Caco-2 (cell line): Measurements from ENCODE around the gene NIM1K. TPM values are rescaled to one million over a fixed set of nuclear protein-coding genes. Genes with fewer than 3 reads are reported as not detected.
A peak's percentile ranks its signal among the peaks of the same experiment; 100 is the strongest.

Experiments used
- BruUV-seq: library from RNA; stranded (reverse); fragments of 400-500 nt; replicated peaks from 2 replicates; lab custom pipeline; 2021; lab: Mats Ljungman, UMichigan
- CTCF ChIA-PET: fragments of 300-600 bp; sonication (Branson Sonifier 250); formaldehyde crosslinking; loops from one replicate; lab custom pipeline; 2022; ENCODE audit warnings: antibody characterized with exemption; lab: Charles Lee
- POLR2A ChIA-PET: fragments of 300-600 bp; sonication (Branson Sonifier 250); formaldehyde crosslinking; loops from one replicate; lab custom pipeline; 2022; ENCODE audit warnings: antibody characterized with exemption; lab: Charles Lee
- DNase-seq, 2 experiments: peaks; one replicate each; pipeline versions ENCODE4 v3.0.0 to v3.0.0-alpha.2; 2020 to 2022
- H3K27me3 ChIP-seq: replicated peaks from 2 replicates; pipeline ENCODE4 v1.6.0; 2011; ENCODE audit warnings: low read length; ENCODE audit not compliant: control insufficient read depth, insufficient read depth
- H3K36me3 ChIP-seq: 2 replicates; pipeline ENCODE4 v1.5.1; 2011; ENCODE audit warnings: low read length; ENCODE audit not compliant: control insufficient read depth, insufficient read depth
- H3K4me1 ChIP-seq: fragments of 250-450 bp; sonication (Bioruptor Pico); 2 replicates; pipeline ENCODE4 v1.5.1; 2020; ENCODE audit warnings: mild to moderate bottlenecking
- H3K4me3 ChIP-seq: 2 replicates; pipeline ENCODE4 v1.5.1; 2011; ENCODE audit warnings: low read depth, mild to moderate bottlenecking, control low read depth, low read length
- H3K9me3 ChIP-seq: fragments of 250-450 bp; sonication (Bioruptor Pico); 2 replicates; pipeline ENCODE4 v1.5.1; 2020; ENCODE audit warnings: mild to moderate bottlenecking, moderate library complexity
- H3K27ac Mint-ChIP-seq: one replicate; pipeline ENCODE4 v1.8.0; 2022; ENCODE audit warnings: mixed read lengths; ENCODE audit not compliant: unreplicated experiment
- H3K27me3 Mint-ChIP-seq: one replicate; pipeline ENCODE4 v1.8.0; 2022; ENCODE audit warnings: mixed read lengths; ENCODE audit not compliant: insufficient read depth, unreplicated experiment
- H3K36me3 Mint-ChIP-seq: one replicate; pipeline ENCODE4 v1.8.0; 2022; ENCODE audit warnings: mild to moderate bottlenecking, mixed read lengths; ENCODE audit not compliant: insufficient read depth, unreplicated experiment
- H3K4me1 Mint-ChIP-seq: one replicate; pipeline ENCODE4 v1.8.0; 2022; ENCODE audit warnings: low read depth, mixed read lengths; ENCODE audit not compliant: unreplicated experiment
- H3K4me3 Mint-ChIP-seq: one replicate; pipeline ENCODE4 v1.8.0; 2022; ENCODE audit warnings: mild to moderate bottlenecking, moderate library complexity, mixed read lengths; ENCODE audit not compliant: unreplicated experiment
- H3K9me3 Mint-ChIP-seq: one replicate; pipeline ENCODE4 v1.8.0; 2022; ENCODE audit warnings: mixed read lengths; ENCODE audit not compliant: unreplicated experiment
- CTCF ChIP-seq, 2 experiments: fragments of 200-600 bp in 1 of 2; IDR thresholded peaks; 1 replicate in 1 of 2; 2 replicates in 1 of 2; pipeline versions ENCODE4 v1.5.1 to v1.8.0; 2011 to 2022; ENCODE audit warnings: antibody characterized with exemption in 1 of 2, control low read depth in 1 of 2, inconsistent platforms in 1 of 2, low read depth in 1 of 2, low read length in 1 of 2, mild to moderate bottlenecking in 1 of 2, moderate library complexity in 1 of 2; ENCODE audit not compliant: insufficient read depth in 1 of 2, severe bottlenecking in 1 of 2, unreplicated experiment in 1 of 2
- intact Hi-C: fragments of 100-400 bp; cut with micrococcal nuclease; formaldehyde crosslinking; loops from one replicate; pipeline ENCODE4 v1.10.0; 2022; ENCODE audit not compliant: unreplicated experiment
- total RNA-seq: library from RNA; stranded (reverse); gene quantifications from 2 replicates; pipeline ENCODE4 v1.2.3, GENCODE V29; 2022

Gene NIM1K
- total RNA-seq, 1 experiment from 2014 or later = not detected

GRCh38 chr5:43190755-43191603 is 1.0 kb upstream of the NIM1K start:
- H3K4me3 ChIP-seq = no peak overlapping the region
- no peaks in the 10 kb centered on the region for H3K36me3 ChIP-seq
- DNase-seq = peak in 1 of 2 experiments; percentile 8
- no peaks in the 10 kb centered on the region for H3K9me3 ChIP-seq
- POLR2A ChIA-PET = no interaction called here
- Mint-ChIP-seq H3K27ac (no peak overlapping the region), H3K9me3 (no peaks in the 10 kb centered on the region), H3K27me3 (no peaks in the 10 kb centered on the region), H3K36me3 (no peaks in the 10 kb centered on the region), H3K4me1 (peaks cover 5% of the 10 kb centered on the region), H3K4me3 (peak overlapping the region; percentile 76)
- H3K4me1 ChIP-seq = 0 out of 2 replicates have a peak, but pooled peaks cover 4% of the 10 kb centered on the region
- TF ChIP-seq CTCF (IDR thresholded peaks at IDR 0.05; ENCODE audit: insufficient read depth in 1 of 2, low read depth in 1 of 2, low read length in 1 of 2, severe bottlenecking in 1 of 2, unreplicated experiment in 1 of 2) = no peak
- no TSS peak for BruUV-seq
- no peaks in the 10 kb centered on the region for H3K27me3 ChIP-seq
- CTCF ChIA-PET = interaction anchor here (0.7 kb wide), 1 partner anchor 33 kb away, joined by 3 read pairs; no protein-coding TSS in a partner anchor
- intact Hi-C loops = loop anchor here (10.0 kb wide), 1 partner anchor 116 kb away; no protein-coding TSS in a partner anchor

- no peaks in the 10 kb centered on the region for H3K9me3 ChIP-seq
- peak overlapping the region; percentile 60 for H3K4me3 ChIP-seq
- Mint-ChIP-seq H3K27me3 (no peaks in the 10 kb centered on the region), H3K27ac (no peak overlapping the region), H3K36me3 (no peaks in the 10 kb centered on the region), H3K4me3 (peak overlapping the region; percentile 76), H3K9me3 (no peaks in the 10 kb centered on the region), H3K4me1 (peaks cover 9% of the 10 kb centered on the region)
- DNase-seq = peak in 1 of 2 experiments; percentile 12
- ChIA-PET CTCF (interaction anchor here (1.1 to 1.8 kb wide), 2 partner anchors 13 to 120 kb away, joined by 3 to 4 read pairs; no protein-coding TSS in a partner anchor), POLR2A (interaction anchor here (2.0 kb wide), 1 partner anchor 72 kb away, joined by 8 read pairs; the partner anchor contains the start of gene ZNF131)
- no peaks in the 10 kb centered on the region for H3K36me3 ChIP-seq
- intact Hi-C loops = loop anchor here (10.0 kb wide), 1 partner anchor 118 kb away; no protein-coding TSS in a partner anchor
- 0 out of 2 replicates have a peak, but pooled peaks cover 4% of the 10 kb centered on the region for H3K4me1 ChIP-seq
- BruUV-seq = no TSS peak
- H3K27me3 ChIP-seq = no peaks in the 10 kb centered on the region
- no peak for TF ChIP-seq CTCF (IDR thresholded peaks at IDR 0.05; ENCODE audit: insufficient read depth in 1 of 2, low read depth in 1 of 2, low read length in 1 of 2, severe bottlenecking in 1 of 2, unreplicated experiment in 1 of 2)
These were observed 644 bp downstream of the NIM1K start for GRCh38 chr5:43192558-43193180.
